Pancreas (tissue), 10 donors: Measurements from ENCODE around the gene MSMP. TPM values are rescaled to one million over a fixed set of nuclear protein-coding genes. Genes with fewer than 3 reads are reported as not detected.

Source experiments
- ATAC-seq, 4 donors: fragments of 200-7000 bp; cut with Tn5 transposase; one replicate each; pipeline versions ENCODE4 v1.8.0 to v1.9.1; 2020; ENCODE audit warnings: mild to moderate bottlenecking in 4 of 4, moderate library complexity in 4 of 4
- DNase-seq, 6 donors: peaks; one replicate each; pipeline ENCODE4 v3.0.0-alpha.2; 2020
- FAIRE-seq: peaks from 2 replicates; lab custom pipeline; 2012; peaks lifted over from hg19 to GRCh38; lab: Jason Lieb, UNC
- H3K27ac ChIP-seq, 4 donors: fragments of 200-600 bp; sonication (generic); 1 replicate in 3 of 4; 2 replicates in 1 of 4; pipeline versions ENCODE4 v1.5.0 to v1.8.0; 2020
- H3K27me3 ChIP-seq, 4 donors: fragments of 200-600 bp; one replicate each; pipeline ENCODE4 v1.8.0; 2021
- H3K36me3 ChIP-seq, 3 donors: fragments of 200-600 bp; sonication (generic) in 1 of 3; one replicate each; pipeline versions ENCODE4 v1.5.0 to v1.8.0; 2020 to 2021
- H3K4me1 ChIP-seq, 3 donors: fragments of 200-600 bp; one replicate each; pipeline ENCODE4 v1.8.0; 2021
- H3K4me3 ChIP-seq, 4 donors: fragments of 200-600 bp; sonication (generic) in 2 of 4; one replicate each; pipeline versions ENCODE4 v1.5.0 to v1.8.0; 2020 to 2021
- H3K9me3 ChIP-seq, 4 donors: fragments of 200-600 bp; one replicate each; pipeline ENCODE4 v1.8.0; 2021
- CTCF ChIP-seq, 4 donors: fragments of 200-600 bp; sonication (generic) in 3 of 4; IDR thresholded peaks; one replicate each; pipeline versions ENCODE4 v1.5.0 to v1.8.0; 2021; ENCODE audit warnings: antibody characterized with exemption in 4 of 4
- WGBS, 2 donors: extraction: QIAGEN DNeasy Blood & Tissue Kit; methylation state at CpG; one replicate each; pipeline ENCODE4 v1.1.7; 2013; 5-methylcytosine and 5-hydroxymethylcytosine counted together
- intact Hi-C, 3 donors: fragments of 100-400 bp; cut with DNase I; formaldehyde crosslinking; loops; one replicate each; pipeline versions ENCODE4 v1.11.1 to v1.14.2; 2022
- polyA plus RNA-seq, 2 donors: library from polyadenylated mRNA; stranded (reverse); fragments of 200-250 nt; gene quantifications; one replicate each; pipeline ENCODE4 v1.2.3, GENCODE V29; 2013
- total RNA-seq, 6 donors: library from RNA; stranded (reverse); fragmentation: NEBNext Ultra II Directional in 4 of 6; extraction: Animal tissue kit (Norgen Biotek cat#: 25700) in 4 of 6; gene quantifications; one replicate each; pipeline versions ENCODE4 v1.2.1 to v1.2.4, GENCODE V29; 2021 to 2023
- donor health status: healthy with polysubstance abuse.
- donor health status: DM: no; HTN: no; CAD: no; lungs with moderate emphysema.
- donor health status: DM: no; HTN: no; CAD: no.
- donor health status: control.
- donor health status: control.
- donor health status: Bipolar disorder and iron deficiency.
- donor health status: DM: yes; HTN: yes; CAD: no.
- donor health status: DM: no; HTN: no; CAD: no.
- donor health status: DM: no; HTN: no; CAD: no.
- donor health status: DM: yes; HTN: yes; CAD: no.

The MSMP gene
- total and polyA plus RNA-seq, 8 donors = 0.49 to 2.3 (median 0.67) TPM; not detected in 5

GRCh38 chr9:35756275-35757225, 2.5 kb upstream of the MSMP start:
- no peak for FAIRE-seq
- peak; percentile 84 to 88 (median 86) for ATAC-seq
- Histone ChIP-seq H3K27ac (peak overlapping the region; percentile 90 to 95 (median 92)), H3K36me3 (peaks cover 3 to 23% (median 10%) of the 10 kb centered on the region in 3 donors), H3K4me3 (peak overlapping the region; percentile 46 to 72 (median 62)), H3K4me1 (peaks cover 5 to 15% (median 10%) of the 10 kb centered on the region in 3 donors), H3K27me3 (no peaks in the 10 kb centered on the region), H3K9me3 (no peaks in the 10 kb centered on the region)
- WGBS, 2 donors = 7 to 10% methylated on average over 43 to 48 of the region's 48 CpGs
- TF ChIP-seq CTCF (IDR thresholded peaks at IDR 0.05) = peak; percentile 45 to 57 (median 48)
- intact Hi-C loops = loop anchor here in 1 of 3 donors (10.0 kb wide), 1 partner anchor 58 kb away; the partner anchor contains the start of genes HINT2 and SPAG8
- peak; percentile 75 to 92 (median 82) for DNase-seq

GRCh38 chr9:35755071-35755470, 995 bp upstream of the MSMP start:
- Histone ChIP-seq H3K36me3 (peaks cover 3 to 29% (median 10%) of the 10 kb centered on the region in 3 donors), H3K27ac (no peak overlapping the region), H3K4me3 (no peak overlapping the region), H3K9me3 (no peaks in the 10 kb centered on the region), H3K27me3 (no peaks in the 10 kb centered on the region), H3K4me1 (peaks cover 8 to 15% (median 14%) of the 10 kb centered on the region in 3 donors)
- intact Hi-C loops = loop anchor here in 1 of 3 donors (10.0 kb wide), 1 partner anchor 60 kb away; the partner anchor contains the start of genes HINT2 and SPAG8
- DNase-seq = no peak
- TF ChIP-seq CTCF (IDR thresholded peaks at IDR 0.05) = no peak
- FAIRE-seq = no peak
- 84 to 94% methylated on average over 4 of the region's 4 CpGs for WGBS, 2 donors
- ATAC-seq = no peak

GRCh38 chr9:35753466-35753865, 610 bp downstream of the MSMP start:
- WGBS, 2 donors = 86 to 90% methylated on average over 5 of the region's 5 CpGs
- Histone ChIP-seq H3K4me3 (no peak overlapping the region), H3K27ac (no peak overlapping the region), H3K27me3 (no peaks in the 10 kb centered on the region), H3K4me1 (peaks cover 8 to 16% (median 9%) of the 10 kb centered on the region in 3 donors), H3K9me3 (no peaks in the 10 kb centered on the region), H3K36me3 (peaks cover 3 to 29% (median 10%) of the 10 kb centered on the region in 3 donors)
- intact Hi-C loops = loop anchor here in 1 of 3 donors (10.0 kb wide), 1 partner anchor 61 kb away; the partner anchor contains the start of genes HINT2 and SPAG8
- no peak for FAIRE-seq
- ATAC-seq = no peak
- no peak for DNase-seq
- no peak for TF ChIP-seq CTCF (IDR thresholded peaks at IDR 0.05)

- Histone ChIP-seq H3K9me3 (no peaks in the 10 kb centered on the region), H3K36me3 (peaks cover 3 to 29% (median 10%) of the 10 kb centered on the region in 3 donors), H3K27me3 (no peaks in the 10 kb centered on the region), H3K27ac (peak overlapping the region in 3 of 4 donors; percentile 75 to 78 (median 78)), H3K4me1 (peaks cover 7 to 17% (median 15%) of the 10 kb centered on the region in 3 donors), H3K4me3 (peak overlapping the region in 3 of 4 donors; percentile 68 to 89 (median 68))
- WGBS, 2 donors = 44 to 45% methylated on average over 4 of the region's 4 CpGs
- no peak for TF ChIP-seq CTCF (IDR thresholded peaks at IDR 0.05)
- FAIRE-seq (no peak), ATAC-seq (no peak), DNase-seq (no peak)
- intact Hi-C loops = loop anchor here in 1 of 3 donors (10.0 kb wide), 1 partner anchor 65 kb away; the partner anchor contains the start of genes HINT2 and SPAG8
These were observed 3.9 kb downstream of the MSMP start for GRCh38 chr9:35750256-35750531.
